GM18873 (cell line): ENCODE data around the gene GPAT2.
"Not testable (repeated sequence)": the region's sequence is repeated elsewhere in the genome, so short reads cannot be mapped to it uniquely, and the experiment has no call there.

Experiments
- ATAC-seq: cut with Tn5 transposase; IDR thresholded peaks from one replicate; pipeline ENCODE4 v1.9.1; 2021; ENCODE audit warnings: mild to moderate bottlenecking, moderate library complexity, moderate number of reproducible peaks; ENCODE audit not compliant: unreplicated experiment, low FRiP score

Gene GPAT2

DNA sequence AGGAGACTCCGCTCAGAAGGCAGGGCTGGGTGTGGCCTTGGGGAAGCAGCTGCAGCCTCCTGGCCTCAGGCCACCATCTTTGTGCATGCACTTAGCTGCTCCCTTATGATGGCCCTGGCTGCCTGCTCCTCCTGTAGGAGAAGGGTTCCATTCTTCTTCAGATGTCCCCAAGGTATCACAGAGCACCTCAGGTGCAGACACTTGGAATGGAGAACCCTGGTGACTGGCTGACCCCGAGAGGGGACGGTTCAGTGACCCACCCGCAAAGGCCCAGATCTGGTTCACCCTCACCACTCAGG lies 9.6 kb downstream of the GPAT2 start:
- no peak for ATAC-seq

DNA sequence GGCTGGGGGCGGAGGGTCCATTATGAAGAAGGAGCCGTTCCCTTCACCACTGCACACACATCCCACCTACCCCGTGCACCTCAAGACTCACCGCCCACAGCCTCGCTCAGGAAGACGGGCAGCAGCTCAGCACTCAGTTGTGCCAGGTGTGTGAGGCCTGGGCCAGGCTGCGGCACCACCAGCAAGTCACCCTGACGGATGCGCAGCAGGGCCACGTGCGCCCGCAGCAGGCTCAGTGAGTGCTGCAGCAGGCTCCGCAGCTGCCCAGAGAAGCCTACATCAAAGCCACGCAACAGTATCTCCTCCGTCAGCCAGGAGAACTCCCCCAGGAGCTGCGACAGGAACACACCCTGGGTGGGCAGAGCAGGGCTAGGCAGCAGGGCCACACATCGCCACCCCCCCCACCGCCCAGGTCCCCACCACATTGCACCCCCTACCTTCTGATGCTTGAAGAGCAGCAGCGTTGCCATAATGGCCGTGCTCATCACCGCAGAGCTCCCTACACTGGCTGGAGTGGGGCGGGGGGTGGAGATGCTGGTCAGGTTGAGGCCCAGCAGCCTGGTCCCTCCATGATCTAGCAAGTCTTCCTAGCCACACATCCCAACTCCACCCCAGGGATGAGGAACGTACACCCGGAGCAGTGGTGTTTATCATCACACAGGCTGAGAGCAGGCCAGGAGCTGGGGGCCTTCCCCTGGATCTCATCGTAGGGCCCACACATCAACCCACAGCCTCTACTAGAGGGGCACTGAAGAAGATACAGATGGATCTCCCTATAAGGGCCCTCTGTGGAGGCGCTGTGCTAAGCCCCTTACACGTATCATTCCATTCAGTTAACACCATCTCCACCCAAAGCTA lies 10.2 kb downstream of the GPAT2 start:
- ATAC-seq = no peak

DNA sequence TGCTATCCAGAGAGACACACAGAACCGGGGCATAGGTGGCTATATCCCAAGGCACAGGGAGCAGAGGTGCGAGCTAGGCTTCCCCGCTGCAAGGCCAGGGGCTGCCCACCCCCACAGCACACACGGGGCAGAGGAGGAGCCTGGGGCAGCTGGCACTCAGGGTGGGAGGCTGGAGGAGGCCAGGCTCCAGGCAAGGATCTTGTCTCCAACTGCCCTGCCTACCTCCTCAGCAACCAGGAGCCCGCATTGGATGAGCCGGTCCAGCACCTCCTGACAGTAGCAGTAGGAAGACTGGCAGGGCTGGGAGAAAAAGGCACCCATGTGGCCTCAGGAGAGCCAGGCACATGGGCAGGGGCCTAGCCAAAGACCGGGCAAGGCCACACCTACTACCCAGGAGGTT lies 11.0 kb downstream of the GPAT2 start:
- not testable (repeated sequence) for ATAC-seq

DNA sequence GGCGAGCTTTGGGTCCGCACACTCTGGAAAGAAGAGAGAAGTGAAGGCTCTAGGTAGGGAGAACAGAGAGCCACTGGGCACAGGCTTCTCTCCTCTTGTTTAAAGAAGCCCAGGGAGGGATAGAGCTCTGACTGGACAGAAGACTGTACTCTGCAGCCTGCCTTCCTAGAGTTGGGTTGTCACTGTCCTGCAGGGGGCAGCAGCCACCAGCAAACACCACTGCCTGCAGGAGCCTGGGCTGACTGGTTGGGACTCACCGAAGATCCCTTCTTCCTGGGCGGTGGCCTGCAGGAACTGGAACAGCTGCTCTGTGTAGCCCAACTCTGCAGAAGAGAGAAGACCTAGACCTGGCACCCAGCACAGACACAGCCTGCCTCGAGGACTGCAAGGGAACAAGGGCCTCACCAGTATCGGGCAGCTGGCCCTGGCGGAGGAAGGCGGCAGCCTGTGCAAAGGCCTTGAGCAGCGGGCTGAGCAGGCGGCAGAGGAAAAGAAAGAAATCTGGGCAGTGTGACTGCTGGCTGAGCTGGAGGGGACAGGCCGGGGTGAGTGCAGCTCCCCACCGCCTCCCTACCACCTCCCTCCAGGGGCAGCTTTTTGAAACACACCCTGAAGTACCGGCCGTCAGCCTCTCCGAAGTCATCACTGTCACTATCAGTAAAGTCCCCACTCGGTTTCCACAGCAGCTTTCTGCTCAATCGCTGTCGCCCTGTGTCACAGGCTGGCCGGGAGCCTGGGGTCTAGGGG lies 11.8 kb downstream of the GPAT2 start:
- not testable (repeated sequence) for ATAC-seq

DNA sequence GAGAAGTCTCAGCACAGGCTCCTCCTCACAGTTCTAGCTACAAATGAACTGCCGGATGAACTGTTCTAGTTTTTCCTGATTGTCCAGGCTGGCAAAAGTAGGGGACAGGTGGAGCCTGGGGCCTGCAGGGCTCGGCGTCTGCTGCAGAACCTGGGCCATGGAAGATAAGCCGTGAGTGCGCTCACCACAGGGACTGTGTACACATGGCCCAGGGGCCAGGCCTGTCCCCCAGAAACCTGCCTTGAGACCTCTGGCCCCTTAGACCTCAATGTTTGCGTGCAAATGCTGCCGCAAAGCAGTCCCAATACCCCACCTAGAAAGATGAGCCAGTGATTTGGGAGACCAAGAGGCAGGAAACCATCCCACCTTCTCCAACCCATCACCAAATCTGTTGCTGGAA lies 12.6 kb downstream of the GPAT2 start:
- not testable (repeated sequence) for ATAC-seq

DNA sequence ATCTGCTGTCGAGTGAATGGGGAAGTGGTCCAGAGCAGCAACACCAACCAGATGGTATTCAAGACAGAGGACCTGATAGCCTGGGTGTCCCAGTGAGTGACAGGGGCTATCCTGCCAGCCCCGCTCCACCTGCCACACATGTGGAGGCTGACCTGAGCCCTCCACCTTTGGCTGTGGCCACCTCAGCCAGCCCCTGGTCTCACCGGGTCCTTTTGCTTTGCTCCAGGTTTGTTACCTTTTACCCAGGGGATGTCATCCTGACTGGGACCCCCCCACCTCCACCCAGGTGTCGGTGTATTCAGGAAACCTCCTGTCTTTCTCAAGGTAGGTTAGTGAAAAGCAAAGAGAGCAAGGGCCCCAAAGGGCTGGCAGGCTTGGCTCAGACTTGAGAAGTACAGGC lies 13.6 kb downstream of the GPAT2 start:
- not testable (repeated sequence) for ATAC-seq

DNA sequence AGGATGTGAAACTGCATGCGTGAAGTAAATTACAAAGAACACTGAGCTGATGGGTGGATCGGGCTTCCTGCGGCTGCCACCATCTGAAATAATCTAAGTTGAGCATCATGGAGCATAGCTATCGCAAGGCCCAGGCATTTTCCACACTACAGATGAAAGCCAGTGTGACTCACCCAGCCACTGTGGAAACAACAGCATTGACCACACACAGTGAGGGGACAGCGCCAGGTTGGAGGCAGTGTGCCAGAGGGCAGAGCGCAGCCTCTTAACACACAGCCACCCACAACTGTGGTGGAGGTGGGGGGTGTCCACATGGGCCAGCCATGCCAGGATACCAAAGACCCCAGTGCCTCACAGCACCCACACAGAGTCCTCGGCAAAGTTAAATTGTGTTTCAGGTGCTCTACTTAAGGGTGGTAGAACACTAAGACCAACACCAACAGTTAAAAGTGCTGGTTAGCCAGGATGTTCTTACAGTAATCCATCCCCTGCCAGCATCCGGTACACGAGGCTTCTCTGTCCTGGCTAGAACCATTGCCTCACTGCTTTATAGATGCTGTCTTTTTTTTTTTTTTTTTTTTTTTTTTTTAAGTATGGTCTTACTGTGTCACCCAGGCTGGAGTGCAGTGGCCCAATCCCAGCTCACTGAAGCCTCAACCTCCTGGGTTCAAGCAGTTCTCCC lies 14.7 kb downstream of the GPAT2 start:
- not testable (repeated sequence) for ATAC-seq

DNA sequence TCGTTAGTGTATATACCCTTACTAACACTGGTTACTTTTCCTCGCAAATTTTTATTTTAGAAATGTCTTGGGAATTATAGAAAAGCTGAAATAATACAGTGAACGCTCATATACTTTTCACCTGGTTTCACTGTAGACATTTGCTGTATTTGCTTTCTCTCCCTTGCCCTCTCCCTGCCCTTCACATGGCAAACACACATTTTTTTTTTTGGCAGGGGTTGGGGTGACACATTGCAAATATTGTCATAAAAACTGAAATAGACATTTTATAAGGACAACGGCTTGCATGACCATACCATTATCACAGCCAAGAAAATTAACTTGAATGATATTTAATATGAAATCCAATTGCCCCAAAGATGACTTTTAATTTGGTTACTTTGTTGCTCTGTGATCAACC lies 18.4 kb downstream of the GPAT2 start:
- not testable (repeated sequence) for ATAC-seq

DNA sequence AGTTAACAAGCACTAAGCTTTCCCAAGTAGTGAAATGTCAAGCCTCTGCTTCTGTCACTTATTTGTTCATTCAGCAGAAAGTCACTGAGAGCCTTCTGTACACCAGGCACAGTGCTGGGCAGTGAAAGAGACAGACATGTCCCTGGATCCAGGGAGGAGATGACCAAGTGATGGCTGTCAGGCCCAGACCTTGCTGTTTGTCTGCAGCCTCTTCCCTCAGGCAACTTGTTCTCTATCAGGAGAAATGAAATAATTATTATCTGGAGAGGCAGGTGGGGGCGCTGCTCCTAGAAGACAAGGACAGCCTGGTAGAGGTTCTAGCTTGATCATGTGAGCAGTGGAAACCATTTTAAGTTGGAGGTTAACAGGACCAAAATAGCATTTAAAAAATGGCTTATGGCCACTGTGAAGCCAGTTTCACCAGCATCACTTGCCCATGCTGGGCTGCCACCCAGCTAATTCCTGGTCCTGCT lies 21.9 kb downstream of the GPAT2 start:
- ATAC-seq = not testable (repeated sequence)

DNA sequence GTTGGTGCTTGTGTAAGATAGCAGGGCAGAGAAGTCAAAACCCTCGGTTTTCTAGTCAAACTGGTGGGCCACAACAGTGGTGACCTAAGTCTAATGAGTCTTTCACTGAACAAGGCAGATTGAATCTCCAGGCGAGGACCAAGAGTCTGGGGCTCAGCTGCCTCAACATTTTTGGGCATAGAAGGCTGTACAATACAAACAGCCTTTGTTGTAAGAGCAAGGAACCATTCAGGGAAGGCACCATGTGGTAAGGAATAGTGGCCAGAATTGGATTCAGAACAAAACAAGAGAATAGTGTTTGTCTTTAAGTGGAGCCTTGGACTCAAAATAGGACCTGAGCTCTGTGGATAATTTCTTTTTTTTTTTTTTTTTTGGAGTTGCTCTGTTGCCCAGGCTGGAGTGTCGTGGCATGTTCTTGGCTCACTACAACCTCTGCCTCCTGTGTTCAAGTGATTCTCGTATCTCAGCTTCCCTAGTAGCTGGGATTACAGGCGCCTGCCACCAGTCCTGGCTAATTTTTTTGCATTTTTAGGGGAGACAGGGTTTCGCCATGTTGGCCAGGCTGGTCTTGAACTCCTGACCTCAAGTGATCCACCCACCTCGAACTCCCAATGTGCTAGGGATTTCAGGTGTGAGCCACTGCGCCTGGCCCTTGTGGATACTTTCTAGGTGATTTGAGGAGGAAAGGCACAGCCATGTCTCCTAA lies 22.5 kb downstream of the GPAT2 start:
- not testable (repeated sequence) for ATAC-seq

DNA sequence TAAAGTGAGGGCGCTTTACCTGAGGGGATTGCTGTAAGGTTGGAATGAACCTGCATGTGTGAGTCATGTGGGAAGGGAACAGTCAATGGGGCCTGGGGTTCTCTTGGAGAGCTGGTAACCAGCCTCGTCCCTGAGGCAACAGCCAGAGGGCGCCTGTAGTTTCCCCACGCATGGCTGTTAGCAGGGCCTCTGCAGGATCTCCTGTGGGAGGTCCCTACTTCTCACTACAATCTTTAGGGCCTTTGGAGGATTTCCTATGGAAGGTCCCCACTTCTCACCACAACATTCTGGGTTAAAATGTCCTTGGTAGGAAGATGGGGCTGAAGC lies 23.6 kb downstream of the GPAT2 start:
- not testable (repeated sequence) for ATAC-seq

DNA sequence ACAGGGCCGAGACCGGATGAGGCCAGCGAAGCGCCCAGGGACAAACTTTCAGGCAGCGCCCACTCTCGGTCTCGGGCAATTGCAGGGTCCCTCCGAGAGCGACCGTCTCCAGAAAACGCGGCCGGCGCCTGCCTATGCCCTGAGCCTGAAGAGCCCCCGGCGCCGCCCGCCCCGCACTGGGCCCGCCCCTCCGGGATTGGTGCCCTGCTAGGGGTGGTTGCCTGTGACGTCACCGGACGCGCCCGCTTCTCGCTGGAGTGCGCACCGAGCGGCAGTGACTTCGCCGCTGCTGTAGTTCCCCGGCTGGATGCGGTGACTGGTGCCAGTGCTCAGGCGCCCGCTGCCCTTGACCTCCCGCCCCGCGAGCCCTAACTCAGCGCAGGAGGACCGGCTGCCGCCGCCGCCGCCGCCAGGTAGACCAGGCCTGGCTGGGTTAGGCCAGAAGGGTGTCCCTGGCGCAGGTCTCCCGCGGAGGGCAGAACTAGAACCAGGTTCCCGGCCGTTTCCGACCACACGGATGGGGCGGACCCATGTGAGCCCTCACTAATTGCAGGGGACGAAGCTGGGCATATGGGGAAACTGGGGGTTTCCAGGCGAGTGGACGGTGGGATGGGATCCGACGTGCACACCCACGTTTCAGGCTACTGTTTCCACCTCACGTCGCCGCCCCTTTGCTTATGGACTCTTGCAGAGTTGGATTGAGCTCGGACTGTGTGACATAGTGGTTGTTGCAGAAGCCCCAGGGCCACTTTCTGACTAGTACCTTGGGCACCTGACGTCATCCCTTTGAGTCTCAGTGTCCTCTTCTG lies 24.2 kb downstream of the GPAT2 start:
- ATAC-seq = peak; percentile 92

DNA sequence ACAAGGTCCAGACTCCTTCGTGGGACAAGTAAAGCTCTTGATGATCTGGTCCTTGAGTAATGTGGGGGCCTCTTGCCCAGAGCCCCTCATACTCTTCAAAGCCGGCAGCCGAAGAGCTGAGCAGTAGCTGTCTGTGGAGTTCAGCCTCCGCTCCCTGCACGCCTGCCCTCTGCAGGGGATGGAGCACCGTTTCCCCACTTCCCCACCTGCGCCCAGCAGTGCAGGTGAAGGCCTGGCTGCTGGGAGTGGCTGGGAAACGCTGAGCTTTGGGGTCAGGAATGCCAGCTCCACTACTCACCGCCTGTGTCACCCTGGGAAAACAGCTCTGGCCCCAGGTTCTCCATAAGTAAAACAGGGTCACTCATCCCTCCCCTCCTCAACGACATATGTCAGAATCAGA lies 24.9 kb downstream of the GPAT2 start:
- ATAC-seq = not testable (repeated sequence)

DNA sequence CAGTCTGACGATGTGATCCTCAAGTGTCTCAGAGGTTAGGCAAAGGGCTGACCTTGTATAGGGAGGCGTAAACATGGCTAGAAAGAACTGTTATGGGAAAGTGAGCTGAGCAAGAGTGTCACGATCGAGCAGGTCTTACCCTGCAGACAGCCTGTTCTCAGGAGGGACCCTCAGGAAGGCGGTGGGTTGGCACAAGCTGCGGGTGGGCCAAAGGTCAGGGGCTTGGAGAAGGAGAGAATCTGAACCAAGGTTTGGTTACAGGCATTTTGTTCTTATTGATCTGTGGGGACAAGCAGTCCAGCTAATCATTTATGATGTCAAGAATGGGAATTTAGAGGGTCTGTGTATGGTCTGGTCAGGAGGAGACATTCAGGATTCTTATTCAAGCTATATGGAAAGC lies 26.7 kb downstream of the GPAT2 start:
- not testable (repeated sequence) for ATAC-seq

DNA sequence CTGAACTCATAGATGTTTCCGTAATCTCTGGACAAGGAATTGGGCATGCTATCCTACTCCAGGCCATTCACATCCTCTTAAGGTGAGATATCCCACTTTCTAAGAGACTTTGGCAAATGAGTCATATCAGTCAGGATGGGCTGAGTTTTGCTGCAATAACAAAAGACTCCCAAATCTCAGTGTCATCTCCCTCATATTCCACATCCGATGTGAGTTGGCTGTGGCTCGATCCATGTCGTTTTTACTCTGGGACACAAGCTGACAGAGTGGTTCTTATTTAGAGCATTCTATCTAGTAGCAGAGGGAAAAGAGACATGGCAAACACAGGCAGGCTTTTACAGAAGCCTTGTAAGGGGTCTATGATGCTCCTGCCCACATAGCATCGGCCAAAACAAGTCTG lies 28.5 kb downstream of the GPAT2 start:
- not testable (repeated sequence) for ATAC-seq

DNA sequence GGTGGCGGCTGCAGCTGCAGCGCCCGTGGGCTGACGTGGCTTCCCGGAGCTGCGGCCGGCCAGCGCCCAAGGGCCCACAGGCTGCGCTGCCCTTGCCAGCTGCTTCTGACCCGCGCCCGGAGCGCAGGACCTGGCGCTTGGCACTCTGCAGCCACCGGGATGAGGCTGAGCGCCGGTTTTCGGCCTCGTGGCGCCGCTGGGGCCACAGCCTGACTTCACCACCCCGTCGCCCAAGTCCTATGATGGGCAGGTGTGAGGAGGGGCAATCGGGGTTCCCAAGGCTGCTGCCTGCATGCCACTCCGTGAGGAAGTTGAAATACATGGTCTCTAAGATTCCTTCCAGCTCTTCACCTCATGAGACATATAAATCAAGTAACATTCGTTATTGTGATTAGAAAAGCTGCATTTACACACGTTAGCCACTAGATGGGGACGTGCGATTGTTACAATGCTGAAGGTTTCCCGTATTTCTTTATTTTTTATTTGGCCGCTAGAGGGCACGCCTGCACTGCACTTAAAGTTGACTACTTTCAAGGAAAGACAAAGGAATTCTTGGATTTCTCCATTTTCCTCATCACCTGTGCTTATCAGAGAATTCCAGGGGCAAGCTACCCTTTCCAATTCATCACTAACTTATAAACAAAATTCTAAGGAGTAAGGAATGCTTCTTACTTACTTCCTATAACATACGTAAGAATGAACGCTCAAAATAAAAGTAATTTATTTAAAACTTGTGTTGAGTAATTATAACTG lies 42.0 kb downstream of the GPAT2 start:
- ATAC-seq = not testable (repeated sequence)

DNA sequence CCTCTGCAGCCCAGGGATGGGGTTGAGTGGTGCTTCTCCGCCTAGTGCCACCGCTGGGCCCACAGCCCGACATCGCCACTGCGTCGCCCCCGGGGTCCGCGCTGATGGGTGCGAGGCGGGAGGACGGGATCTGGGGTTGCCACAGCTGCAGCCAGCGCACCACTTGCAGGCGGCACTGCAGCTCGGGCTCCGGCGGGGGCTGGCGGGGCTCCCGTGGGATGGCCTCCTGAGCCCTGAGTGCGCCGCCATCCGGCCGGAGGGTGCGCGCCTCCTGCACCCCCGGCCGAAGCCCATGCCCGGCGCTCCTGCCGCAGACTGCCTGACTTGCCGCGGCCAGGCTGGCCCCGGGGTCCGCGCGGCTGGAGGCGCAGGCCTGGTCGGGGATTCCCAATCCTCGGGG lies 42.6 kb downstream of the GPAT2 start:
- peak; percentile 35 for ATAC-seq

DNA sequence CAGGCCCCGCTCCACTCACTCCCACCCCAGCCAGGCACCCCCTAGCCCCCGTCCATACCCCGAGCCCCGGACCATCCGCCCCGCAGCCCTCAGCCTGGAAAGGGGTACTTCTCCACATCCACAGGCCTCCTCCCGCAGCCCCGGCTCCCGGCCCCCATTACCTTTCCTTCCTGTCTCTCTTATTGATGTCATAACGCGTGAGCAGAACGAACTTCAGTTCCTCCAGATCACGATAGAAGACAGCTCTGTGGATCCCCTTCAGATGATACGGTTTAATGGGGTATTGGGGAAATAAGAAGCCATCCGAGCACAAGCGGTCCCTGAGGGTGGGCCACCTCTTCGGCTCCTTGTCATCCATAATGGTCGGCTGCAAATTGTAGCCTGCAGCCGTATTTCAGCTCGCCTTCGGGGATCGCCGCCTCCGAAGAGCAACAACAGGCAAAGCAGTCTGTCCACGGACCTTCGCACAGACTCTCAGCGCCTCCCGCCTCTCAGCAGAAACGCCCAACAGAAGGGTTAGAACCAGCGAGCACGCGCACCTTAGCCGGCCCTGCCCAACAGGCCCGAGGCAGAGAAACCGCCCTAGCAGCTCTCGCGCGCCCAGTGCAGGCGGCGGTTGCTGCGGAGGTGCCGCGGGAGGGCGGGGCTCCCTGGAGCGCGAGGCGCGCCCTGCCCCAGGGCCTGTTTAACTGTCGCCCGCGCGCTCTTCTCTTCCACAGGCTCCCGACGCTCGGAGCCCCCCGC lies 43.2 kb downstream of the GPAT2 start, which contains the start of gene ANKRD36C:
Gene ANKRD36C (minus strand): TSS at position 474 of the 744 bp plus-strand sequence. CDS start 116 bp downstream, at position 358.
- peak; percentile 88 for ATAC-seq
